Measurements from ENCODE around the gene ME1.

Gene ME1

DNA sequence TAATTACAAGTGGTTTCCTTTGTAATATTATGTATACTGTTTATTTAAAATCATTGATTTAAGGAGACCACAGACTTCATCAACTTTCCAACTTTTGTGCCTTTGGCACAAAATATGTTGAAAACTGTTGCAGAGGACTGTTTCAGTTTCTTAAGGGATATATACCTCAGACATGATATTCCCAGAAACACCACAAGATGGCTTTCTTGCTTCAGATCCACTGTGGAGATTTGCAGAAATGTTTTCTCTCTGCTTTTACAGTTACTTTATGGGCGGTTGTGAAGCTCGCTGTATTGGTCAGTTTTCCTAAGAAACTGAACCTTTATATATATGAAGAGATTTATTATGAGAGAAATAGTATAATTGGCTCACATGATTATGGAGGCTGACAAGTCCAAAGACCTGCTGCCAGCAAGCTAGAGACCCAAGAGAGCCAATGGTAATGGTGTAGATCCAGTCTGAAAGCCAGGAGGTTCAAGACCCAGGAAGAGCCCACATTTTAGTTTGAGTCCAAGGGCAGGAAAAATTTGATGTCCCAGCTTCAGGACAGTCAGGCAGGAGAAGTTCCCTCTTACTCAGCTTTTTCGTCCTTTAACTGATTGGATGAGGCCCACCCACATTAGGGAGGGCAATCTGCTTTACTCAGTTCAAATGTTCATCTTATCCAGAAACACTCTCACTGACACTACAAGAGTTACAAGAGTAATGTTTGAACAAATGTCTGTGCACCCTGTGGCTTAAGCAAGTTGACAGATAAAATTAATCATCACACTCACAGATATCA is 12.8 kb downstream of the ME1 start:
- TF ChIP-seq TAF1 (IDR thresholded peaks at IDR 0.05; ENCODE audit: low read depth) (no peak), ZBTB7A (IDR thresholded peaks at IDR 0.05; ENCODE audit: low read depth) (no peak), RAD21 (IDR thresholded peaks at IDR 0.05; ENCODE audit: low read depth) (peak; percentile 68)

DNA sequence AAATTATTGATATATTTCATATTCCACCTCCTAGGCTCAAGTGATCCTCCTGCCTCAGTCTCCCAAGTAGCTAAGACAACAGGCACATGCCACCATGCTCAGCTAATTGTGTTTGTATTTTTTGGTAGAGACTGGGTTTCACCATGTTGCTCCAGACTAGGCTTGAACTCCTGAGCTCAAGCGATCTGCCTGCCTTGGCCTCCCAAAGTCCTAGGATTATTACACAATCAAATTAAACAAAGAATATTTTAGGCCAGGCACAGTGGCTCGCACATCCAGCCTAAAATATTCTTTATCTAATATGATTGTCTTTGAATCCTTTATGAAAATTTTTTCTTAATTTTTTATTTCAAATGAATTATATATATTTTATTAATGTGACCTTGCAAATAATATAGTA is 17.8 kb downstream of the ME1 start:
- TF ChIP-seq CEBPB (IDR thresholded peaks at IDR 0.05): no peak

GRCh38 chr6:83411731-83412130 is 19.1 kb downstream of the ME1 start:
- no peak for TF ChIP-seq RAD21 (IDR thresholded peaks at IDR 0.05; ENCODE audit: low read depth)
- TF ChIP-seq TAF1 (IDR thresholded peaks at IDR 0.05; ENCODE audit: low read depth): no peak
- TF ChIP-seq USF1 (IDR thresholded peaks at IDR 0.05): no peak
- TF ChIP-seq EGR1 (IDR thresholded peaks at IDR 0.05): no peak
- TF ChIP-seq MAX (IDR thresholded peaks at IDR 0.05): no peak
- TF ChIP-seq TCF12 (IDR thresholded peaks at IDR 0.05; ENCODE audit: low read depth): no peak
- no peak for TF ChIP-seq CEBPB (IDR thresholded peaks at IDR 0.05)
- no peak for TF ChIP-seq FOXM1 (IDR thresholded peaks at IDR 0.05; ENCODE audit: borderline replicate concordance, low read depth)
- no peak for TF ChIP-seq NFIC (IDR thresholded peaks at IDR 0.05)
- TF ChIP-seq EP300 (IDR thresholded peaks at IDR 0.05; ENCODE audit: borderline replicate concordance): no peak
- no peak for TF ChIP-seq CREB1 (IDR thresholded peaks at IDR 0.05; ENCODE audit: low read depth)
- TF ChIP-seq TEAD4 (IDR thresholded peaks at IDR 0.05): no peak
- no peak for TF ChIP-seq ZBTB7A (IDR thresholded peaks at IDR 0.05; ENCODE audit: low read depth)

DNA sequence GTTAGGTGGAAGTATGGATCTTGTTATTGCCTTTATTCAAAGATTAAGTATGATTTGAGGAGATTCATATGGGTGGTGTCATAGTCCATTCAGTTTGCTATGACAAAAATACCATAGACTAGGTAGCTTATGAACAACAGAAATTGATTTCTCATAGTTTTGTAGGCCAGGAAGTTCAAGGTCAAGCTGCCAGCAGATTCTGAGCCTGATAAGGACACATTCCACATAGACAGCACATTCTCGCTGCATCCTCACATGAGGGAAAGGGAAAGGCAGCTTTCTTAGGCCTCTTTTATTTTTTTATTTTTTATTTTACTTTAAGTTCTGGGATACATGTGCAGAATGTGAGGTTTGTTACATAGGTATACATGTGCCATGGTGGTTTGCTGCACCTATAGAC is 27.7 kb downstream of the ME1 start:
- TF ChIP-seq TEAD4 (IDR thresholded peaks at IDR 0.05) (no peak), ZBTB7A (IDR thresholded peaks at IDR 0.05; ENCODE audit: low read depth) (no peak), RAD21 (IDR thresholded peaks at IDR 0.05; ENCODE audit: low read depth) (no peak), YY1 (IDR thresholded peaks at IDR 0.05; ENCODE audit: low read depth) (no peak), EP300 (IDR thresholded peaks at IDR 0.05; ENCODE audit: borderline replicate concordance) (no peak), REST (IDR thresholded peaks at IDR 0.05; ENCODE audit: low read depth) (no peak), TCF12 (IDR thresholded peaks at IDR 0.05; ENCODE audit: low read depth) (no peak), EGR1 (IDR thresholded peaks at IDR 0.05) (no peak), NFIC (IDR thresholded peaks at IDR 0.05) (no peak), MAX (IDR thresholded peaks at IDR 0.05) (no peak), CEBPB (IDR thresholded peaks at IDR 0.05) (no peak), USF1 (IDR thresholded peaks at IDR 0.05) (no peak), CREB1 (IDR thresholded peaks at IDR 0.05; ENCODE audit: low read depth) (no peak)

DNA sequence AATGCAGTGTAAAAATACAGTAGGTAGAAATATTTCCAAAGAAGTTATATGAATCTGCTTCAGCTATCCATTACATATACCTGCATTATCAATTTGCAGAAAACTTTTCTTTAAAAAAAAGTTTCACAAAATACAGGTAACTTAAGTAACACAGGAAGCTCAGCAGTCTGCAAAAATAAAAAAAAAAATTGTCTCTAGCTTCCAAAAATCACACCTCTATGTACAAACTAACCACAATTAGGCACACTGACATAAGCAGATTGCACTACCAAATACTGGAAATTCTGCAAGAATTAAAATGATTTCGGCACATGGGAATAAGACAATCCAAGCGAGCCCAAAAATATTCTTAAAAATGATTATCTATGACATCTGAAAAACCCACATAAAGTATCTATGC is 41.2 kb downstream of the ME1 start:
- TF ChIP-seq MAX (IDR thresholded peaks at IDR 0.05) (no peak), EP300 (IDR thresholded peaks at IDR 0.05; ENCODE audit: borderline replicate concordance) (no peak), NFIC (IDR thresholded peaks at IDR 0.05) (no peak), TEAD4 (IDR thresholded peaks at IDR 0.05) (no peak), FOXM1 (IDR thresholded peaks at IDR 0.05; ENCODE audit: borderline replicate concordance, low read depth) (no peak), REST (IDR thresholded peaks at IDR 0.05; ENCODE audit: low read depth) (no peak), TAF1 (IDR thresholded peaks at IDR 0.05; ENCODE audit: low read depth) (no peak), YY1 (IDR thresholded peaks at IDR 0.05; ENCODE audit: low read depth) (no peak), CEBPB (IDR thresholded peaks at IDR 0.05) (no peak), USF1 (IDR thresholded peaks at IDR 0.05) (no peak), TCF12 (IDR thresholded peaks at IDR 0.05; ENCODE audit: low read depth) (no peak), RAD21 (IDR thresholded peaks at IDR 0.05; ENCODE audit: low read depth) (no peak), CREB1 (IDR thresholded peaks at IDR 0.05; ENCODE audit: low read depth) (no peak), ZBTB7A (IDR thresholded peaks at IDR 0.05; ENCODE audit: low read depth) (no peak), EGR1 (IDR thresholded peaks at IDR 0.05) (no peak)
